Measurements from ENCODE around the gene SDR39U1. TPM values are rescaled to one million over a fixed set of nuclear protein-coding genes. Genes with fewer than 3 reads are reported as not detected.

SDR39U1 gene
- total RNA-seq, 1 experiment from 2014 or later, result 61.8 TPM

GRCh38 chr14:24399447-24399822 lies 43.1 kb downstream of the SDR39U1 start:
- H2AFZ ChIP-seq (ENCODE audit: low read depth, low read length, poor library complexity, severe bottlenecking), result no peak overlapping the region
- no peak overlapping the region for H3K27ac ChIP-seq (ENCODE audit: low read depth, low read length)
- H3K9ac ChIP-seq (ENCODE audit: low read length), result no peak overlapping the region
- no peaks in the 10 kb centered on the region for H3K9me2 ChIP-seq (ENCODE audit: insufficient read depth)
- H3K9me3 ChIP-seq (ENCODE audit: control insufficient read depth in 1 of 2, insufficient read depth in 1 of 2, low read depth in 1 of 2, low read length in 2 of 2), result no peaks in the 10 kb centered on the region
- intact Hi-C loops (cut with micrococcal nuclease), result no loop called here
- no TSS peak for BruUV-seq (replicated peaks)
- H3K79me2 ChIP-seq (ENCODE audit: insufficient read depth, low read length), result no peaks in the 10 kb centered on the region
- no peaks in the 10 kb centered on the region for H3K36me3 ChIP-seq (ENCODE audit: control insufficient read depth in 1 of 2, insufficient read depth in 2 of 2, low read length in 2 of 2)
- TF ChIP-seq RAD21 (IDR thresholded peaks at IDR 0.05; ENCODE audit: low read depth) (no peak), MAX (IDR thresholded peaks at IDR 0.05) (no peak), EZH2 (IDR thresholded peaks at IDR 0.05) (no peak), FOSL1 (IDR thresholded peaks at IDR 0.05; ENCODE audit: low read depth) (no peak)
- ATAC-seq, result no peak
- CTCF ChIA-PET, result no interaction called here
- POLR2A ChIA-PET, result no interaction called here
- no peaks in the 10 kb centered on the region for H4K20me1 ChIP-seq (ENCODE audit: insufficient read depth)
- no peaks in the 10 kb centered on the region for H3K27me3 ChIP-seq (ENCODE audit: insufficient read depth, low read length)
- H3K4me1 ChIP-seq (ENCODE audit: control insufficient read depth in 1 of 2, insufficient read depth in 2 of 2, low read length in 2 of 2), result peaks cover under 1 to 2% of the 10 kb centered on the region in 2 experiments; a peak in 1 of 4 replicates
- no peak overlapping the region for H3K4me2 ChIP-seq (ENCODE audit: low read length)
- RAD21 ChIA-PET (ENCODE audit: low non-redundant PET in 1 of 2, low total read pairs in 2 of 2, uncharacterized antibody in 2 of 2, unreplicated experiment in 2 of 2), result no interaction called here
- H3K4me3 ChIP-seq (replicated peaks in 1 of 2; ENCODE audit: low read depth in 1 of 2, low read length in 2 of 2), result no peak overlapping the region
- DNase-seq (ENCODE audit: low read depth, low spot score), result no peak

- no peak for DNase-seq (ENCODE audit: low read depth, low spot score)
- TF ChIP-seq ZBTB33 (IDR thresholded peaks at IDR 0.05; ENCODE audit: extremely low read depth, insufficient replicate concordance, low read length) (no peak), ELF1 (IDR thresholded peaks at IDR 0.05; ENCODE audit: borderline replicate concordance, low read depth) (no peak)
- ChIA-PET POLR2A (no interaction called here), RAD21 (ENCODE audit: low non-redundant PET in 1 of 2, low total read pairs in 2 of 2, uncharacterized antibody in 2 of 2, unreplicated experiment in 2 of 2) (no interaction called here), CTCF (no interaction called here)
- peaks cover 3 to 6% of the 10 kb centered on the region in 2 experiments; a peak in 1 of 4 replicates for H3K4me1 ChIP-seq (ENCODE audit: control insufficient read depth in 1 of 2, insufficient read depth in 2 of 2, low read length in 2 of 2)
- H3K9ac ChIP-seq (ENCODE audit: low read length), result no peak within 1 kb of the TSS
- H3K36me3 ChIP-seq (ENCODE audit: control insufficient read depth in 1 of 2, insufficient read depth in 2 of 2, low read length in 2 of 2), result no peaks in the 10 kb centered on the region
- no peaks in the 10 kb centered on the region for H3K79me2 ChIP-seq (ENCODE audit: insufficient read depth, low read length)
- H3K4me3 ChIP-seq (replicated peaks in 1 of 2; ENCODE audit: low read depth in 1 of 2, low read length in 2 of 2), result no peak within 1 kb of the TSS
- H3K4me2 ChIP-seq (ENCODE audit: low read length), result no peak within 1 kb of the TSS
- ATAC-seq, result no peak
- H2AFZ ChIP-seq (ENCODE audit: low read depth, low read length, poor library complexity, severe bottlenecking), result no peak within 1 kb of the TSS
- H3K9me3 ChIP-seq (ENCODE audit: control insufficient read depth in 1 of 2, insufficient read depth in 1 of 2, low read depth in 1 of 2, low read length in 2 of 2), result no peaks in the 10 kb centered on the region
- H3K27me3 ChIP-seq (ENCODE audit: insufficient read depth, low read length), result no peaks in the 10 kb centered on the region
- no peak within 1 kb of the TSS for H3K27ac ChIP-seq (ENCODE audit: low read depth, low read length)
- no peaks in the 10 kb centered on the region for H3K9me2 ChIP-seq (ENCODE audit: insufficient read depth)
- BruUV-seq (replicated peaks), result no TSS peak
- H4K20me1 ChIP-seq (ENCODE audit: insufficient read depth), result no peaks in the 10 kb centered on the region
- intact Hi-C loops (cut with micrococcal nuclease), result no loop called here
Observed at GRCh38 chr14:24398653-24399446, 43.7 kb downstream of the SDR39U1 start, which contains the start of gene NYNRIN. Gene NYNRIN, plus strand, starts transcription at chr14:24399003. Its CDS starts 244 bp downstream, at chr14:24399247.
